KMS-11 (cell line): ENCODE data around the gene RTN4IP1.

Experiments used
- H2AFZ ChIP-seq: fragments of 200-600 bp; sonication (generic); 2 replicates; pipeline ENCODE4 v1.6.1; 2016; ENCODE audit warnings: antibody characterized with exemption, mixed run types, low read depth
- H3K27ac ChIP-seq: fragments of 200-600 bp; sonication (generic); 2 replicates; pipeline ENCODE4 v1.6.1; 2016; ENCODE audit warnings: mild to moderate bottlenecking, mixed run types
- H3K27me3 ChIP-seq: fragments of 200-600 bp; sonication (generic); 2 replicates; pipeline ENCODE4 v1.6.1; 2017; ENCODE audit warnings: mild to moderate bottlenecking, low read depth, mixed run types, moderate library complexity; ENCODE audit not compliant: insufficient read depth
- H3K36me3 ChIP-seq: fragments of 200-600 bp; sonication (generic); 2 replicates; pipeline ENCODE4 v1.6.1; 2017; ENCODE audit warnings: mild to moderate bottlenecking, mixed run types; ENCODE audit not compliant: insufficient read depth
- H3K4me1 ChIP-seq: fragments of 200-600 bp; sonication (generic); 2 replicates; pipeline ENCODE4 v1.6.1; 2016; ENCODE audit warnings: mild to moderate bottlenecking, low read depth, mixed run types; ENCODE audit not compliant: poor library complexity, severe bottlenecking
- H3K4me2 ChIP-seq: fragments of 200-600 bp; sonication (generic); 2 replicates; pipeline ENCODE4 v1.7.0; 2016; ENCODE audit warnings: mild to moderate bottlenecking, mixed run types
- H3K4me3 ChIP-seq: fragments of 200-600 bp; sonication (generic); IDR thresholded peaks from 2 replicates; pipeline ENCODE4 v1.6.1; 2017; ENCODE audit warnings: low read depth, low read length, mixed read lengths; ENCODE audit not compliant: insufficient read depth
- H3K79me2 ChIP-seq: fragments of 200-600 bp; sonication (generic); 2 replicates; pipeline ENCODE4 v1.6.1; 2016; ENCODE audit warnings: low read depth, mixed run types; ENCODE audit not compliant: insufficient read depth
- H3K9ac ChIP-seq: fragments of 200-600 bp; sonication (generic); 2 replicates; pipeline ENCODE4 v1.6.1; 2016; ENCODE audit warnings: mild to moderate bottlenecking, mixed run types
- H4K20me1 ChIP-seq: fragments of 200-600 bp; sonication (generic); 2 replicates; pipeline ENCODE4 v1.6.1; 2016; ENCODE audit warnings: mild to moderate bottlenecking, mixed run types; ENCODE audit not compliant: insufficient read depth
- TF ChIP-seq, protein P1 (sequence below): fragments of 200-600 bp; sonication (generic); conservative IDR thresholded peaks from 2 replicates; pipeline ENCODE4 v1.6.1; 2017; ENCODE audit warnings: low read depth, mild to moderate bottlenecking, antibody characterized with exemption, low read length, moderate library complexity, mixed read lengths

The RTN4IP1 gene

DNA sequence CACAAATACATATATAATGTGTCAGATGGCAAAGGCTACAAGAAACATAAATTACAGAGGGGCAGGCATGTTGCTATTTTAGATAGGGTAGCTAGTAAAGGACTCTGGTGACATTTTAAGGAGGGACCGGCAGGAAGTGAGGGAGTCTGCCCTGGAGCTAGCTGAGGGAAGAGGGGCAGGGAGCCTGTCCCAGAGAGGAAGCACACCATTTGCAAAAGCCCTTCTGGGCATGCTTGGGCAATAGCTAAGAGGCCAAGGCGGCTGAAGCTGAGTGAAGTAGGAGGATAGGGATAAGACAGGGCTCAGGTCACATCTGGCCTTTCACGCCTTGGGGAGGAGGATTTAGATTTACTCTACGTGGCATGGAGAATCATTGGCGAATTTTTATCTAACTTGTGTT lies 96.2 kb downstream of the RTN4IP1 start:
- no peak overlapping the region for H3K4me2 ChIP-seq
- no peak overlapping the region for H3K9ac ChIP-seq
- no peaks in the 10 kb centered on the region for H3K4me1 ChIP-seq
- H3K36me3 ChIP-seq, result no peaks in the 10 kb centered on the region
- TF ChIP-seq, protein P1, sequence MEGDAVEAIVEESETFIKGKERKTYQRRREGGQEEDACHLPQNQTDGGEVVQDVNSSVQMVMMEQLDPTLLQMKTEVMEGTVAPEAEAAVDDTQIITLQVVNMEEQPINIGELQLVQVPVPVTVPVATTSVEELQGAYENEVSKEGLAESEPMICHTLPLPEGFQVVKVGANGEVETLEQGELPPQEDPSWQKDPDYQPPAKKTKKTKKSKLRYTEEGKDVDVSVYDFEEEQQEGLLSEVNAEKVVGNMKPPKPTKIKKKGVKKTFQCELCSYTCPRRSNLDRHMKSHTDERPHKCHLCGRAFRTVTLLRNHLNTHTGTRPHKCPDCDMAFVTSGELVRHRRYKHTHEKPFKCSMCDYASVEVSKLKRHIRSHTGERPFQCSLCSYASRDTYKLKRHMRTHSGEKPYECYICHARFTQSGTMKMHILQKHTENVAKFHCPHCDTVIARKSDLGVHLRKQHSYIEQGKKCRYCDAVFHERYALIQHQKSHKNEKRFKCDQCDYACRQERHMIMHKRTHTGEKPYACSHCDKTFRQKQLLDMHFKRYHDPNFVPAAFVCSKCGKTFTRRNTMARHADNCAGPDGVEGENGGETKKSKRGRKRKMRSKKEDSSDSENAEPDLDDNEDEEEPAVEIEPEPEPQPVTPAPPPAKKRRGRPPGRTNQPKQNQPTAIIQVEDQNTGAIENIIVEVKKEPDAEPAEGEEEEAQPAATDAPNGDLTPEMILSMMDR, result no peak
- no peak overlapping the region for H3K27ac ChIP-seq
- no peaks in the 10 kb centered on the region for H4K20me1 ChIP-seq
- H3K79me2 ChIP-seq, result no peaks in the 10 kb centered on the region
- H3K27me3 ChIP-seq, result no peaks in the 10 kb centered on the region
- no peak overlapping the region for H2AFZ ChIP-seq
- no peak overlapping the region for H3K4me3 ChIP-seq

DNA sequence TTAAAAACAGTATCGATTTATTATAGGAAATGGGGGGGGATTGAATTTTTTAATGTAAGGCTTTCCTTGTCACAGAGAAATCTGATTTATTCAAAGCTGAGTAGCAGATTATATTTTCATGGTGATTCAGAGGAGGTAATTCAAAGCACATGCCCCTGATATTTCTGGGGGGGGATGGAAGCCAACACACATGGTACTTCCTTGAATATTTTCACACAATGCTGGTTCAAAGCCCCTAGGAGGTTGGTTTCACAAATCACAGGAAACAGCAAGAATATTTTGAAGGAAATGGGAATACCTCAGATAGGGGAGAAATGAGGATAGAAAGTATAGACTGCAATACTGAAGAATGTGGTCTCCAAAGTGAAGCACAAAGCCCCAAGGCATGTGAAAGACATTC lies 98.8 kb downstream of the RTN4IP1 start:
- H3K27ac ChIP-seq, result no peak overlapping the region
- H3K36me3 ChIP-seq, result no peaks in the 10 kb centered on the region

GRCh38 chr6:106530026-106530425 lies 99.3 kb downstream of the RTN4IP1 start:
- no peak overlapping the region for H3K27ac ChIP-seq
- H2AFZ ChIP-seq, result no peak overlapping the region
- no peak overlapping the region for H3K4me2 ChIP-seq
- no peak overlapping the region for H3K4me3 ChIP-seq
- peaks cover 15% of the 10 kb centered on the region for H3K4me1 ChIP-seq
- no peak overlapping the region for H3K9ac ChIP-seq
- TF ChIP-seq, protein P1, result no peak
- H3K36me3 ChIP-seq, result no peaks in the 10 kb centered on the region
- H3K79me2 ChIP-seq, result no peaks in the 10 kb centered on the region
- H4K20me1 ChIP-seq, result no peaks in the 10 kb centered on the region
- H3K27me3 ChIP-seq, result no peaks in the 10 kb centered on the region

More for the DNA sequence above, 98.8 kb downstream of the RTN4IP1 start:
- H3K4me1 ChIP-seq, result peaks cover 11% of the 10 kb centered on the region
- H3K9ac ChIP-seq, result no peak overlapping the region
- no peak overlapping the region for H3K4me3 ChIP-seq
- H4K20me1 ChIP-seq, result no peaks in the 10 kb centered on the region
- TF ChIP-seq, protein P1, result no peak
- no peak overlapping the region for H3K4me2 ChIP-seq
- no peak overlapping the region for H2AFZ ChIP-seq
- no peaks in the 10 kb centered on the region for H3K79me2 ChIP-seq
- no peaks in the 10 kb centered on the region for H3K27me3 ChIP-seq

DNA sequence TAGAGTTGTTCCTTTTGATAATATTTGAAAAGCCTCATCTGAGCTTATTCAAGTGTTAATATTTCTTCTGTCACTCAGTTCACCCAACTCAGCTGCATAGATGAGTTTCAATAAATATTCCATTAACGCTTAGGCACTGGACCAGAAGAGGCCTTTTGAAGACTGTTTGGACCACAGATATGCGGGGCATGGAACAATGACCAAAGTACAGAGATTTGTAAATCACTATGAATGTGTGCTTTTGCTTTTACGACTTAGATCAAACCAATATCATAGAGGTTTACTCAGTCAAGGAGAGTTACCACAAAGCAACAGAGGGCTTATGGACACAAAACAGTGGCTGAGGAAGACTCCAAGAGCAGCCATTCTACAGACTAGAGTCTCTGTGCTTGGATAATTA lies 99.9 kb downstream of the RTN4IP1 start:
- H3K36me3 ChIP-seq, result no peaks in the 10 kb centered on the region
- peaks cover 19% of the 10 kb centered on the region for H3K4me1 ChIP-seq
- H3K4me3 ChIP-seq, result no peak overlapping the region
- no peak overlapping the region for H3K4me2 ChIP-seq
- no peak overlapping the region for H2AFZ ChIP-seq
- H3K79me2 ChIP-seq, result no peaks in the 10 kb centered on the region
- H3K27me3 ChIP-seq, result no peaks in the 10 kb centered on the region
- H3K27ac ChIP-seq, result no peak overlapping the region
- H3K9ac ChIP-seq, result no peak overlapping the region
- TF ChIP-seq, protein P1, result no peak
- H4K20me1 ChIP-seq, result no peaks in the 10 kb centered on the region
